Keratinocyte (primary cell): ENCODE data around the gene OR2A42. TPM values are rescaled to one million over a fixed set of nuclear protein-coding genes. Genes with fewer than 3 reads are reported as not detected.
"Not testable (repeated sequence)": the region's sequence is repeated elsewhere in the genome, so short reads cannot be mapped to it uniquely, and the experiment has no call there.

ENCODE experiments used
- DNase-seq: peaks from one replicate; pipeline ENCODE4 v3.0.0-alpha.2; 2011; ENCODE audit warnings: low read depth, missing footprints, low spot score
- FAIRE-seq: peaks from 2 replicates; lab custom pipeline; 2011; peaks lifted over from hg19 to GRCh38; lab: Jason Lieb, UNC
- H2AFZ ChIP-seq: 2 replicates; pipeline ENCODE4 v1.6.0; 2012; ENCODE audit warnings: low read length, control low read depth, inconsistent platforms; ENCODE audit not compliant: control insufficient read depth
- H3K27ac ChIP-seq: 2 replicates; pipeline ENCODE4 v1.5.1; 2011; ENCODE audit warnings: low read length; ENCODE audit not compliant: control insufficient read depth, insufficient read depth
- H3K27me3 ChIP-seq: 3 replicates; pipeline ENCODE4 v1.6.0; 2011; ENCODE audit warnings: low read length; ENCODE audit not compliant: control insufficient read depth, insufficient read depth; ENCODE audit errors: extremely low read depth
- H3K36me3 ChIP-seq, 2 experiments: 2 replicates in 1 of 2; 3 replicates in 1 of 2; pipeline ENCODE4 v1.5.1; 2011; ENCODE audit warnings: low read length in 2 of 2, mild to moderate bottlenecking in 1 of 2; ENCODE audit not compliant: control insufficient read depth in 2 of 2, insufficient read depth in 2 of 2; ENCODE audit errors: extremely low read depth in 1 of 2
- H3K4me1 ChIP-seq: 3 replicates; pipeline ENCODE4 v1.5.1; 2011; ENCODE audit warnings: low read length; ENCODE audit not compliant: control insufficient read depth, insufficient read depth; ENCODE audit errors: extremely low read depth
- H3K4me2 ChIP-seq: 3 replicates; pipeline ENCODE4 v1.6.0; 2011; ENCODE audit warnings: low read depth, low read length; ENCODE audit not compliant: control insufficient read depth, insufficient read depth; ENCODE audit errors: extremely low read depth
- H3K4me3 ChIP-seq, 3 experiments: fragments of 200-600 bp in 1 of 3; sonication (generic) in 1 of 3; 2 replicates in 2 of 3; 3 replicates in 1 of 3; pipeline ENCODE4 v1.5.1; 2011 to 2016; ENCODE audit warnings: low read length in 3 of 3, mild to moderate bottlenecking in 3 of 3, control low read depth in 2 of 3, inconsistent platforms in 1 of 3, low read depth in 1 of 3, mixed read lengths in 1 of 3, mixed run types in 1 of 3, moderate library complexity in 1 of 3; ENCODE audit not compliant: control insufficient read depth in 2 of 3, insufficient read depth in 2 of 3; ENCODE audit errors: extremely low read depth in 1 of 3
- H3K79me2 ChIP-seq: 2 replicates; pipeline ENCODE4 v1.6.0; 2012; ENCODE audit warnings: low read length; ENCODE audit not compliant: control insufficient read depth, insufficient read depth
- H3K9ac ChIP-seq: 3 replicates; pipeline ENCODE4 v1.6.0; 2011; ENCODE audit warnings: low read length; ENCODE audit not compliant: control insufficient read depth, insufficient read depth; ENCODE audit errors: extremely low read depth
- H3K9me1 ChIP-seq: 3 replicates; pipeline ENCODE4 v1.6.0; 2011; ENCODE audit warnings: low read length; ENCODE audit not compliant: control insufficient read depth, insufficient read depth; ENCODE audit errors: extremely low read depth
- H3K9me3 ChIP-seq: 2 replicates; pipeline ENCODE4 v1.5.1; 2012; ENCODE audit warnings: low read depth, low read length; ENCODE audit not compliant: control insufficient read depth
- H4K20me1 ChIP-seq: 3 replicates; pipeline ENCODE4 v1.6.0; 2011; ENCODE audit warnings: low read length; ENCODE audit not compliant: control insufficient read depth, insufficient read depth; ENCODE audit errors: extremely low read depth
- dilution Hi-C: fragments of 300-500 bp; cut with MboI; formaldehyde crosslinking; loops from one replicate; pipeline ENCODE4 v1.7.0; 2020; ENCODE audit warnings: low sequenced_read_pairs; ENCODE audit not compliant: extremely low pct_ligation_motif_present
- polyA plus RNA-seq, 5 experiments: library from polyadenylated mRNA; depleted of rRNA in 3 of 5; stranded (reverse) in 3 of 5; stranded (forward) in 1 of 5; unstranded in 1 of 5; fragments of >200 nt; gene quantifications; 1 replicate in 1 of 5; 2 replicates in 3 of 5; 3 replicates in 1 of 5; pipeline versions ENCODE4 v1.2.1 to v1.2.3, GENCODE V29; 2011 to 2012; ENCODE audit warnings: missing spikeins in 2 of 5, low read depth in 1 of 5, low replicate concordance in 1 of 5

Gene OR2A42
- polyA plus RNA-seq, 1 donor (not counting 4 experiments of a cell fraction or from before 2014, with no cell fraction given): not detected

GRCh38 chr7:144281981-144282380 is 42.6 kb upstream of the OR2A42 start:
- FAIRE-seq, H3K9me3 ChIP-seq, H3K4me2 ChIP-seq, H3K4me3 ChIP-seq, H3K27ac ChIP-seq, H4K20me1 ChIP-seq, H3K79me2 ChIP-seq, DNase-seq, H3K36me3 ChIP-seq, H3K9ac ChIP-seq, H3K9me1 ChIP-seq, H2AFZ ChIP-seq, dilution Hi-C loops, H3K27me3 ChIP-seq, H3K4me1 ChIP-seq: not testable (repeated sequence)

- H3K27ac ChIP-seq, H3K9ac ChIP-seq, H3K4me2 ChIP-seq, H3K4me3 ChIP-seq, H3K79me2 ChIP-seq, H4K20me1 ChIP-seq, H2AFZ ChIP-seq, dilution Hi-C loops, H3K9me3 ChIP-seq, H3K4me1 ChIP-seq, H3K36me3 ChIP-seq, H3K27me3 ChIP-seq, DNase-seq, H3K9me1 ChIP-seq: not testable (repeated sequence)
- FAIRE-seq: peak; percentile 39
Measured at GRCh38 chr7:144280010-144280409, 40.6 kb upstream of the OR2A42 start.

DNA sequence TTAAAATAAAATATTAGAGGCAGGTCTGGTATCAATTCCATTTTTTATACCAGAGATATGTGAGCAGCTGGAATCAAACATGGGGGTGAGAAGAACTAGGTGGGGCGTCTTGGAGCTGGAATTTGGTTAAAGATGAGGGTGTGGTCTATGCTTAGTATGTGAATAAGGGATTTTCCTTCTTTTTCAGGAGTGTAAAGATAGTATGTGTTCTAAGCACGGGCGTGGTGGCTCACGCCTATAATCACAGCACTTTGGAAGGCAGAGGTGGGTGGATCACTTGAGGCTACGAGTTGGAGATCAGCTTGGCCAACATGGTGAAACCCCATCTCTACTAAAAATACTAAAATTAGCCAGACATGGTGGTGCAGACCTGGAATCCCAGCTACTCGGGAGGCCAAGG is 35.9 kb upstream of the OR2A42 start:
- H4K20me1 ChIP-seq, dilution Hi-C loops, H3K27me3 ChIP-seq, H3K4me2 ChIP-seq, H3K9me1 ChIP-seq, H3K9me3 ChIP-seq, H3K4me3 ChIP-seq, DNase-seq, H3K4me1 ChIP-seq, H3K9ac ChIP-seq, H3K36me3 ChIP-seq, H3K79me2 ChIP-seq, H2AFZ ChIP-seq, FAIRE-seq, H3K27ac ChIP-seq: not testable (repeated sequence)

GRCh38 chr7:144269188-144269587 is 29.8 kb upstream of the OR2A42 start, which contains the start of gene CTAGE8:
Gene CTAGE8, minus strand, starts transcription at chr7:144269288. Its CDS starts 38 bp downstream, at chr7:144269250.
- H3K36me3 ChIP-seq, dilution Hi-C loops, DNase-seq, H3K9me1 ChIP-seq, H3K79me2 ChIP-seq, H2AFZ ChIP-seq, H3K27ac ChIP-seq, H3K4me3 ChIP-seq, H3K9ac ChIP-seq, H3K4me2 ChIP-seq, FAIRE-seq, H3K27me3 ChIP-seq, H3K4me1 ChIP-seq, H3K9me3 ChIP-seq, H4K20me1 ChIP-seq: not testable (repeated sequence)

- H3K4me1 ChIP-seq, DNase-seq, H3K9me1 ChIP-seq, dilution Hi-C loops, H3K9ac ChIP-seq, FAIRE-seq, H3K36me3 ChIP-seq, H3K27ac ChIP-seq, H3K9me3 ChIP-seq, H3K4me3 ChIP-seq, H3K4me2 ChIP-seq, H3K79me2 ChIP-seq, H4K20me1 ChIP-seq, H2AFZ ChIP-seq, H3K27me3 ChIP-seq: not testable (repeated sequence)
Measured at GRCh38 chr7:144264692-144265091, 25.3 kb upstream of the OR2A42 start, which contains the start of gene OR2A7. Gene OR2A7, minus strand, starts transcription at chr7:144264792. Its CDS starts 5,164 bp downstream, at chr7:144259628.
